GM21723 (cell line): ENCODE results near the gene SERPINB4.
"Not testable (repeated sequence)": the region's sequence is repeated elsewhere in the genome, so short reads cannot be mapped to it uniquely, and the experiment has no call there.

Experiments
- ATAC-seq: cut with Tn5 transposase; IDR thresholded peaks from one replicate; pipeline ENCODE4 v1.9.1; 2021; ENCODE audit warnings: mild to moderate bottlenecking, moderate library complexity; ENCODE audit not compliant: unreplicated experiment

The SERPINB4 gene

GRCh38 chr18:63644142-63644541 is at the start of gene SERPINB4:
SERPINB4 (minus strand) TSS chr18:63644256; CDS start chr18:63643577, 679 bp downstream.
- not testable (repeated sequence) for ATAC-seq

GRCh38 chr18:63689064-63689463 is 45.0 kb upstream of the SERPINB4 start:
- ATAC-seq, result no peak

- ATAC-seq, result no peak
Measured at GRCh38 chr18:63686871-63687270, 42.8 kb upstream of the SERPINB4 start.

- ATAC-seq, result no peak
Measured at GRCh38 chr18:63684718-63685117, 40.7 kb upstream of the SERPINB4 start.

- no peak for ATAC-seq
Measured at GRCh38 chr18:63683890-63684289, 39.8 kb upstream of the SERPINB4 start.

- ATAC-seq, result no peak
Measured at GRCh38 chr18:63683152-63683551, 39.1 kb upstream of the SERPINB4 start.

GRCh38 chr18:63681449-63682340 is 37.6 kb upstream of the SERPINB4 start:
- no peak for ATAC-seq

- ATAC-seq, result no peak
Measured at GRCh38 chr18:63679820-63680606, 36.0 kb upstream of the SERPINB4 start.

GRCh38 chr18:63677500-63678225 is 33.6 kb upstream of the SERPINB4 start:
- ATAC-seq, result no peak

- ATAC-seq, result peak; percentile 86
Measured at GRCh38 chr18:63676526-63677323, 32.7 kb upstream of the SERPINB4 start.

GRCh38 chr18:63664571-63664970 is 20.5 kb upstream of the SERPINB4 start:
- no peak for ATAC-seq

GRCh38 chr18:63661750-63662149 is 17.7 kb upstream of the SERPINB4 start, which contains the start of gene SERPINB3:
SERPINB3 (minus strand) TSS chr18:63661893; CDS start chr18:63661216, 677 bp downstream.
- ATAC-seq, result not testable (repeated sequence)

- not testable (repeated sequence) for ATAC-seq
Measured at GRCh38 chr18:63658920-63659319, 14.9 kb upstream of the SERPINB4 start.

- not testable (repeated sequence) for ATAC-seq
Measured at GRCh38 chr18:63650271-63650670, 6.2 kb upstream of the SERPINB4 start.

- no peak for ATAC-seq
Measured at GRCh38 chr18:63648241-63648640, 4.2 kb upstream of the SERPINB4 start.

GRCh38 chr18:63646936-63647335 is 2.9 kb upstream of the SERPINB4 start:
- no peak for ATAC-seq

GRCh38 chr18:63644694-63645093 is 638 bp upstream of the SERPINB4 start:
- not testable (repeated sequence) for ATAC-seq

GRCh38 chr18:63642668-63643356 is 1.2 kb downstream of the SERPINB4 start:
- ATAC-seq, result not testable (repeated sequence)

GRCh38 chr18:63641157-63641680 is 2.8 kb downstream of the SERPINB4 start:
- not testable (repeated sequence) for ATAC-seq
